Suprapubic skin (tissue), 4 donors: ENCODE results near the gene BIVM. TPM values are rescaled to one million over a fixed set of nuclear protein-coding genes. Genes with fewer than 3 reads are reported as not detected.
"Not testable (repeated sequence)": the region's sequence is repeated elsewhere in the genome, so short reads cannot be mapped to it uniquely, and the experiment has no call there.

ENCODE experiments used
- DNase-seq, 2 donors: peaks; one replicate each; pipeline ENCODE4 v3.0.0-alpha.2; 2019; ENCODE audit warnings: low spot score in 2 of 2
- H3K27ac ChIP-seq: fragments of 200-600 bp; sonication (generic); one replicate; pipeline ENCODE4 v1.5.1; 2019
- H3K27me3 ChIP-seq: fragments of 200-600 bp; sonication (generic); one replicate; pipeline ENCODE4 v1.5.1; 2019
- H3K36me3 ChIP-seq: fragments of 200-600 bp; sonication (generic); one replicate; pipeline ENCODE4 v1.5.1; 2019
- H3K4me1 ChIP-seq: fragments of 200-600 bp; sonication (generic); one replicate; pipeline ENCODE4 v1.5.1; 2019
- H3K4me3 ChIP-seq: fragments of 200-600 bp; sonication (generic); one replicate; pipeline ENCODE4 v1.5.1; 2019; ENCODE audit warnings: mild to moderate bottlenecking
- H3K9me3 ChIP-seq: fragments of 200-600 bp; sonication (generic); one replicate; pipeline ENCODE4 v1.5.1; 2019
- CTCF ChIP-seq, 2 donors: fragments of 200-600 bp in 1 of 2; fragments of 450-650 bp in 1 of 2; sonication (generic) in 1 of 2; IDR thresholded peaks; one replicate each; pipeline ENCODE4 v1.5.1; 2016 to 2019; ENCODE audit warnings: antibody characterized with exemption in 2 of 2, mild to moderate bottlenecking in 1 of 2, moderate library complexity in 1 of 2
- EP300 ChIP-seq: sonication (generic); formaldehyde crosslinking; IDR thresholded peaks from one replicate; pipeline ENCODE4 v1.6.1; 2017; ENCODE audit warnings: antibody characterized with exemption
- POLR2A ChIP-seq, 2 donors: fragments of 450-650 bp; IDR thresholded peaks; one replicate each; pipeline ENCODE4 v1.6.1; 2017; ENCODE audit warnings: antibody characterized with exemption in 2 of 2, mild to moderate bottlenecking in 2 of 2, moderate library complexity in 2 of 2
- POLR2AphosphoS5 ChIP-seq, 3 donors: sonication (generic); formaldehyde crosslinking; IDR thresholded peaks; one replicate each; pipeline ENCODE4 v1.6.1; 2017; ENCODE audit warnings: antibody characterized with exemption in 3 of 3
- WGBS: methylation state at CpG from one replicate; pipeline ENCODE4 v1.1.5; 2018; 5-methylcytosine and 5-hydroxymethylcytosine counted together
- total RNA-seq, 4 donors: library from RNA; depleted of rRNA; stranded (reverse); fragments of >200 nt; gene quantifications; one replicate each; pipeline ENCODE4 v1.1.0, GENCODE V29; 2016

BIVM gene
- total RNA-seq, 4 donors from 2014 or later: 3.3 to 21.1 (median 7.3) TPM

- no peak for TF ChIP-seq CTCF (IDR thresholded peaks at IDR 0.05)
- TF ChIP-seq POLR2A (IDR thresholded peaks at IDR 0.05): no peak
- no peak for TF ChIP-seq POLR2AphosphoS5 (IDR thresholded peaks at IDR 0.05)
- no peak for TF ChIP-seq EP300
- no peaks in the 10 kb centered on the region for H3K9me3 ChIP-seq
Observed at GRCh38 chr13:102779436-102780159, 19.3 kb upstream of the BIVM start.

GRCh38 chr13:102780656-102781055 lies 18.3 kb upstream of the BIVM start:
- DNase-seq, H3K36me3 ChIP-seq, H3K27me3 ChIP-seq, H3K9me3 ChIP-seq, H3K27ac ChIP-seq, H3K4me1 ChIP-seq, H3K4me3 ChIP-seq: not testable (repeated sequence)
- 80% methylated on average over 4 of the region's 4 CpGs for WGBS

More at GRCh38 chr13:102779436-102780159, 19.3 kb upstream of the BIVM start:
- no peak overlapping the region for H3K4me3 ChIP-seq
- 74% methylated on average over 5 of the region's 5 CpGs for WGBS
- H3K27ac ChIP-seq: no peak overlapping the region
- H3K4me1 ChIP-seq: no peaks in the 10 kb centered on the region
- H3K27me3 ChIP-seq: no peaks in the 10 kb centered on the region
- no peaks in the 10 kb centered on the region for H3K36me3 ChIP-seq
- DNase-seq: no peak

- TF ChIP-seq POLR2AphosphoS5 (IDR thresholded peaks at IDR 0.05) (no peak), POLR2A (IDR thresholded peaks at IDR 0.05) (no peak), CTCF (IDR thresholded peaks at IDR 0.05) (no peak), EP300 (no peak)
- no peak overlapping the region for H3K27ac ChIP-seq
- no peak overlapping the region for H3K4me3 ChIP-seq
- WGBS: 100% methylated on average over 1 of the region's 1 CpG
- H3K36me3 ChIP-seq: peaks cover 8% of the 10 kb centered on the region
- no peak for DNase-seq
- no peaks in the 10 kb centered on the region for H3K4me1 ChIP-seq
- no peaks in the 10 kb centered on the region for H3K27me3 ChIP-seq
- H3K9me3 ChIP-seq: no peaks in the 10 kb centered on the region
Observed at GRCh38 chr13:102781591-102781990, 17.3 kb upstream of the BIVM start.

- Histone ChIP-seq H3K4me3 (no peak overlapping the region), H3K36me3 (peaks cover 20% of the 10 kb centered on the region), H3K27me3 (no peaks in the 10 kb centered on the region), H3K27ac (no peak overlapping the region), H3K9me3 (no peaks in the 10 kb centered on the region), H3K4me1 (no peaks in the 10 kb centered on the region)
- 86% methylated on average over 3 of the region's 3 CpGs for WGBS
- DNase-seq: no peak
- no peak for TF ChIP-seq EP300
- no peak for TF ChIP-seq CTCF (IDR thresholded peaks at IDR 0.05)
- no peak for TF ChIP-seq POLR2A (IDR thresholded peaks at IDR 0.05)
- no peak for TF ChIP-seq POLR2AphosphoS5 (IDR thresholded peaks at IDR 0.05)
Observed at GRCh38 chr13:102784483-102784882, 14.4 kb upstream of the BIVM start.

GRCh38 chr13:102788683-102789082 lies 10.2 kb upstream of the BIVM start:
- Histone ChIP-seq H3K27ac (no peak overlapping the region), H3K4me3 (no peak overlapping the region), H3K36me3 (peaks cover 44% of the 10 kb centered on the region), H3K9me3 (no peaks in the 10 kb centered on the region), H3K27me3 (no peaks in the 10 kb centered on the region), H3K4me1 (no peaks in the 10 kb centered on the region)
- 95% methylated on average over 8 of the region's 8 CpGs for WGBS
- DNase-seq: no peak
- TF ChIP-seq POLR2AphosphoS5 (IDR thresholded peaks at IDR 0.05): no peak
- TF ChIP-seq EP300: no peak
- TF ChIP-seq POLR2A (IDR thresholded peaks at IDR 0.05): no peak
- no peak for TF ChIP-seq CTCF (IDR thresholded peaks at IDR 0.05)

- Histone ChIP-seq H3K4me1 (no peaks in the 10 kb centered on the region), H3K27ac (no peak overlapping the region), H3K9me3 (no peaks in the 10 kb centered on the region), H3K27me3 (no peaks in the 10 kb centered on the region), H3K36me3 (peaks cover 36% of the 10 kb centered on the region), H3K4me3 (no peak overlapping the region)
- DNase-seq: no peak
- TF ChIP-seq EP300: no peak
- TF ChIP-seq POLR2A (IDR thresholded peaks at IDR 0.05): no peak
- TF ChIP-seq CTCF (IDR thresholded peaks at IDR 0.05): no peak
- no peak for TF ChIP-seq POLR2AphosphoS5 (IDR thresholded peaks at IDR 0.05)
- 64% methylated on average over 1 of the region's 1 CpG for WGBS
Observed at GRCh38 chr13:102792396-102792795, 6.5 kb upstream of the BIVM start.
